ENCODE results near the gene SELENOK.
"Not testable (repeated sequence)": the region's sequence is repeated elsewhere in the genome, so short reads cannot be mapped to it uniquely, and the experiment has no call there.

SELENOK gene

GRCh38 chr3:53891497-53892285, at the start of gene SELENOK:
Gene SELENOK (minus strand): TSS chr3:53891859.
- peak; percentile 98 for DNase-seq (ENCODE audit: low spot score)

DNA sequence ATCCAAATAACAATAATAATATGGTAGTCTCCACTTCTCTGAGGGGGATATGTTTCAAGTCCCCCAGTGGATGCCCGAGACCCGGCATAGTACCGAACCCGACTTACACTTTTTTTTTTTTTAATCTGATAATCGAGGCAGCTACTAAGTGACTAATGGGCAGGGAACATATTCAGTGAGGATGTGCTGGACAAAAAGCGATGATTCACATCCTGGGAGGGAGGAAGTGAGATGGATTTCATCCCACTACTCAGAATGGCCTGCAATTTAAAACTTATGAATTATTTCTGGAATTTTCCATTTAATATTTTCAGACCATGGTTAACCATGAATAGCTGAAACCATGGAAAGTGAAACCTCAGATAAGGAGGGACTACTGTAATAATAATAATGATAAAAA, 49.5 kb upstream of the SELENOK start:
- DNase-seq (ENCODE audit: low spot score), result no peak

DNA sequence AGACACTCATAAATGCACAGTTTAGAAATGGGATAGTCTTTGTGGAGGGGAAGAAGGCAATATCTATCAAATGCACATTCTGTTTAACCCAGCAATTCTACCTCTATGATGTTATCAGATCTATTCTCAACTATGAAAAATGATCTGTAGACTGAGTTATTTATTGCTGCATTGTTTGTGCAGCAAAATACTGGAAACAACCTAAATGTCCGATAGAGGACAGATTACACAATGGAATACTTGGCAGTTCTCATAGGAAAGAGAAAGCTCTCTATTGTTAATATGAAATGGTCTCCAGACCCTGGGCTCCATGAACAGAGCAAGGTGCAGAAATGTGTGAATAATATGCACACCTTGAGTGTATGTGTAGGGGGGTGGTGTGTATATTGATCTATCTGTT, 49.0 kb upstream of the SELENOK start:
- DNase-seq (ENCODE audit: low spot score), result no peak

DNA sequence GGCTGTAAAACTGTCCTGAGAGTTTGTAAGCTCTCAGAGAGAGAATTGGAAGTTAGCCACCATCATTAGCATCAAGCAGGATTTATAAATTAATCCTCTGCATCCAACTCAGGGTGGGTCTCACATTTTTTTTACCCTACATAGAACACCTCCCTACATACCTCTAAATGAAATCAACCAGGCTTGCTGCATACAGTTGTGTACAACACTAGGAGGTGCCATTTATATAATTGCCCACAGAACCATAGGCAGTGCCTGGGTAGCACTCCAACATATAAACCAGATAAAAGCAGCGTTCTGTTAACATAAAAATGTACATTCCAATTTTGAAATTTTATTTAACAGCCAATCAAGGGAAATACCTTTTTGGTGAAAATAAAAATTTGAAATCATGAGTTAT, 48.2 kb upstream of the SELENOK start:
- no peak for DNase-seq (ENCODE audit: low spot score)

DNA sequence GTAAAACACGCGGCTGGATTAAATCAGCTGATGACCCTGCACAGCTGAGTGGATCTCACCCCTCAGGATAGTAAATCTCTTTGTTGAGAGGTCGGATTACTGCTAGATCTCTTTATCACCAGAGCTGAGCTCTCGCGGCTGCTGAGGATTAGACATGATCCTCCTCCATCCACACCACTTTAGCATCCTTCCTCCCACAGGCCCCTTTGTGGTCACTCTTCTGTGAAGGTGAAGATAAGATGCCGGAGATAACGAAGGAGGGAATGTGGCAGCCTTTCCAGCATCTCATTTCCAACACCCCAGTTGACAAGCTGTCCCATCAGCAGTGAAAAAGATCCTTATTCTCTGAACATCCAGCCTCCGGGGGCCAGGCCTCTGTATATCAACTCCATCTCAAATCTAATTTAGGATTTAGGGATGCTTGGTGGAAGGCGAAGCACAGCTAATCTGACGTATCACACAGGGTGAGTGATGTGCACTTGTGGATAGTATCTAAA, 47.5 kb upstream of the SELENOK start:
- no peak for DNase-seq (ENCODE audit: low spot score)

DNA sequence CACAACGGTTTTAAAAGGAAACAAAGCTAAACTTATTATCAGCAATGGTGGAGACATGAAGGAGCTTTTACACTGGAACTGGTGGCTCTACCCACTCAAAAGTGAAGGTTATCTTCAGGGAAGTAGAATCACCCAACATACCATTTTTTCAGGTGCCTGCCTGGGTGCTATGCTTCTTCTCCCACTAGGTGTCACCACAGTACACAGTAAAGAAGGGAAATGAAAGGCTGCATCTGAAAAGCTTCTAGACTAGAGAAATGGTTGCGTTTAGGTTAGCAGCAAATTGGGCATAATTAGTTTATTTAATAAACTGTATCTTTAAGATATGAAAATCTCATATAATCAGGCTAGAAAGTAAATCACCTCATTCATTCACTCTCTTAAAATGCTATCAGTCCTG, 47.0 kb upstream of the SELENOK start:
- peak; percentile 32 for DNase-seq (ENCODE audit: low spot score)

GRCh38 chr3:53936347-53936746, 44.7 kb upstream of the SELENOK start:
- no peak for DNase-seq (ENCODE audit: low spot score)

DNA sequence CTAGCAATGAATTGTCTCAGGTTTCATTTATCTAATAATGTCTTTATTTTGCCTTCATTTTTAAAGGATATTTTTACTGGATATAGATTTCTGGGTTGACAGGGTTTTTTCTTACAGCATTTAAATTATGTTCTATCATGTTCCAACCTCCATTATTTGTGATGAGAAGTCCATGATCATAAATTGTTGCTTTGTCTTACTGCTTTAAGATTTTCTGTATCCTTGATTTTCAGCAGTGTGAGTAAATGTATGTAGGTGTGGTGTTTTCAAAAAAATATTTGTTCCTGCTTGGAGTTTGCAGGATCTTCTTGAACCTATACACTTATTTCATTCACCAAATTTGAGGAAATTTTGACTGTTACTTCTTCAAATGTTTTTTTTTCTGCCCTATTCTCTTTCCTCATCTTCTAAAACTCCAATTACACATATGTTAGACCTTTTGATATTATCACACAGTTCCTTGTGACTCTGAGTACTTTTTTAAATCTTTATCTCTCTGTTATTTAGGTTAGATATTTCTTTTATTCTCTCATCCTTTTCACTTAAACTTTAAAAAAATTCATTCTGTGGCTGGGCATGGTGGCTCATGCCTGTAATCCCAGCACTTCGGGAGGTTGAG, 43.7 kb upstream of the SELENOK start:
- no peak for DNase-seq (ENCODE audit: low spot score)

- not testable (repeated sequence) for DNase-seq (ENCODE audit: low spot score)
Observed at GRCh38 chr3:53927208-53927872, 35.7 kb upstream of the SELENOK start.

DNA sequence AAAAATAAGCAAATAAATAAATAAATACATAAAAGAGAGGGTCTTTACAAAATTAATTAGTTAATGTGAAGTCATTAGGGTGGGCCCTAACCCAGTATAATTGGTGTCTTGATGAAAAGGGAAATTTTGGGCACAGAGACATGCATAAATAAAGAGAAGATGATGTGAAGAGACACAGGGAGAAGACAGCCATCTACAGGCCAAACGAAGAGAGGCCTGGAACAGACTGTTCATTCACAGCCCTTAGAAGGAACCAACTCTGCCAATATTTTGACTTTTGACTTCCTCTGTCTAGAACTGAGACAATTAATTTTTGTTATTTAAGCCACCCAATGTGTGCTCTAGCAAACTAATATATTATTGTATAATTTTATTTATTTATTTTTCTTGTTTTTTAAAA, 29.6 kb upstream of the SELENOK start:
- no peak for DNase-seq (ENCODE audit: low spot score)

GRCh38 chr3:53919741-53920140, 28.1 kb upstream of the SELENOK start:
- no peak for DNase-seq (ENCODE audit: low spot score)

DNA sequence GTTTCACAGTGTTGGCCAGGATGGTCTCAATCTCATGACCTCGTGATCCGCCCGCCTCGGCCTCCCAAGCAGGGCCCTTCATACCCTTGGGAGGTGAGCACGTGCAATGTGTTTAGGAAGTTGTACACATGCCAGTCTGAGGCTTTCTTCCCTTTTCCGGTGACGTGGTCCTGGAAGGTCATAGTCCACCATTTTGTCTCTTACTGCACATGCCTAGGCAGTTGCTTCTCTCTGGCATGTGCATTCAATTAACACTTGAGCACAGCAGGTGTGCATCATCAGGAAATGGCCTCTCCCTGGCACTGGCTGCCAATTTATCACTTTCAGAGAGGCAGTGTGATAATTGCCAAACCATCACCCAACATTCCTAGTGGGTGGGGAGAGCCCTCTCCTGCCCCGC, 21.7 kb upstream of the SELENOK start:
- no peak for DNase-seq (ENCODE audit: low spot score)

DNA sequence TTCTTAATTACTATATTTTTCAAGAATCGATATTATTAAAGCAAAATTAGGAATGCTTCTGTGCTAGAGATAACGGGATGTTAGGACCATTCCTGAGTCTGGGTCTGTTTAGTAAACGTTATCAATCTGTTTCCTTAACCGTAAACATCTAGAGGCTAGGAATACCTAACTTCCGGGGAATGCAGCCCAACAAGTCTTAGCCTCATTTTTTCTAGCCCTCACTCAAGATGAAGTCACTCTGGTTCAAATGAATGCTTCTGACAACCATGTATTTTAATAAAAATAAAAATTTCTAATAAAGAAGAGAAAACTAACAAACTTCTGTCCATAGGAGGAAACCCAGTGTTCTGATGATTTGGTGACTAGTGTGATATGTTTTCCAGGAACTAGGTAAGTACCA, 11.1 kb upstream of the SELENOK start:
- DNase-seq (ENCODE audit: low spot score), result no peak

DNA sequence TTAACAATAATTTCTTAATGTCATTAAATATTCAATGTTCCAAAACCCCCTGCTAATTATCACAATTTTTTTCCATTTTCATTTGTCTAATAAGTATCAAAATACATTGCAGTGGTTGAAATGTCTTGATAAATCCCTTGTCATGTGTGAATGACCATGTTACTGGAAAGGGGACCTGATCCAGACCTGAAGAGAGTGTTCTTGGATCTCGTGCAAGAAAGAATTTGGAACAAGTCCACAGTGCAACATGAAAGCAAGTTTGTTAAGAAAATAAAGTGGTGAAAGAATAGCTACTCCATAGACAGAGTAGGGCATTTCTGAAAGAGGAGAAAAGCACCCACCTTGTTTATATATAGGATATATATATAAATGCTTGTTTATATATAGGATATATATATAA, 10.4 kb upstream of the SELENOK start:
- no peak for DNase-seq (ENCODE audit: low spot score)

DNA sequence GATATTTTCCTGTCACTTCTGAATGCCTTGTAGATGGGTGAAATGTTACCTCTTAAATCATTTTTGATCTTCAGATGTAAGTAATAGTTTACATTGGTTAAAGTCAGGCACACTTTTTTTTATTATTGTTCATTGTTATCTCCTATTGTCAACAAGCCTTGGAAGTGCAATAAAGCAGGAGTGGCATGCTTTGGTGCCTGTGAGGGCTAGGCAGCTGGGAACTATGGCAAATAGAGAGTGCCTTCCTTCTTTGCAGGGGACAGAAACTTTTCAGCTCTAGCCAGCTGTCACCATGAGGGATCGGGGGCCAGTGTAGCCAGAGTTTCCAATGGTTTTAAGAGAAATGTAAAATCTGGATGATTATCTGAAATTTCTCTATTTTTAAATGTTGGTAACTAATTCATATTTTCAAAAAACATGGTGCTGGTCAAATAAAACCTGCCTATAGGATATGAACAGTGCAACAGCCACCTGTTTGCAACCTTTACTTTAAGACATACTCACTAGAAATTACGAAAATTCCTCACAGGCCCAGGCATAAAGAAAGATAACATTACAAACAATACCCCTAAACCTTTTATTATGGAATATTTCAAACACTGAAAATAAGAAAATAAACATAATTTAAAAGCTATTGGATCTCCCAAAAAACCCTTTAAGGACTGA, 9.1 kb upstream of the SELENOK start:
- DNase-seq (ENCODE audit: low spot score), result no peak

- no peak for DNase-seq (ENCODE audit: low spot score)
Observed at GRCh38 chr3:53899750-53900149, 8.1 kb upstream of the SELENOK start.

GRCh38 chr3:53892286-53892637, 603 bp upstream of the SELENOK start:
- DNase-seq (ENCODE audit: low spot score), result no peak

DNA sequence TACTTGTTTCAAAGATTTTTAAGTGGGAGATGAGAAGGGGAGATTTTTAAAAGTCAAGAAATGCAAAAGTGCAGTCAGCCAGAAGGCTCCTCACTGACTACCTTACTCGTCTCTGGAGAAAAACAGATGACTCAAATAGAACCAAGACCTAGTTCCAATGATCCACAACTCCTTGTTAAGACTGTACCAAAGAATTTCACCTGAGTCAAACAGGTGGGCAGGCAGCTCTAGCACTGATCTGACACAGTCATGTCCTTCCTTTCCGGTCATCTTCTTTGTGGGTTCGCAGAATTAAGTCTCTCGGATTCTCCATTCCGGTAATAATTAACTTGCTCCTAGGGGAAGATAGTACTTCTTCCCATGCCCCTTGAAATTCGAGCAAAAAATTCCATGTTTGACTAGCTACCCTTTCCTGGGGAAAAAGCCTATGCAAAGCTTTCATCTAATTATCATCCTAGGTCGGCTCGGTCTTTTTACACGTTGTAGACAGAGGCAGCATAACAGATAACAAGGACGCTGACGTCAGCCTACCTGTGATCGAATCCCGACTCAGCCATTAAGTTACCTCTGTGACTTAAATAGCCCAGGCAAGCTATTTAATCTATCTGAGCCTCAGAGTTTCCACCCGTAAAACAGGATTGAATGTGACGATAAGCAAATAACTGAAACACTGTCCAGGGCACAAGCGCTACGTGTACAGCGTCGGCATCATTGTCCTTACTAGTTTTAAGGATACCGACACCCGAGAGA, 758 bp downstream of the SELENOK start:
- peak; percentile 47 for DNase-seq (ENCODE audit: low spot score)

DNA sequence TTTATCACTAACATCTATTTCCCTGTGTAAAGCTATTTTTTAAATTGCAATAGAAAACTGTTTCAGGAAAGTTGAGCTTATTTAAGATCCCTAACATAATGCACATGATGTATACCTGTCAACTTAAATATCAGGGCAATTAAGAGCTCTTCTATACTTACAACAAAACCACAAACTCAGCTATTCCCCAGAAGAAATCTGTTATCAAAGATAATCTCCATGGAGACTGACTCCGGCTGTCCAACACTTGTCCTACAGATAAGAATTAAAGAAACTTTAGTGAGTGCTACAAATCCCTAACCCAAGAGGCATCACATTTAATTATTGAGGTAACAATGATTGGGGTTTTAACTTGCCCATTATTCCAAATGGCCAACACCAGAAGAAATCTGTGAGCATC, 3.4 kb downstream of the SELENOK start:
- DNase-seq (ENCODE audit: low spot score), result no peak

GRCh38 chr3:53887446-53887845, 4.2 kb downstream of the SELENOK start:
- no peak for DNase-seq (ENCODE audit: low spot score)

DNA sequence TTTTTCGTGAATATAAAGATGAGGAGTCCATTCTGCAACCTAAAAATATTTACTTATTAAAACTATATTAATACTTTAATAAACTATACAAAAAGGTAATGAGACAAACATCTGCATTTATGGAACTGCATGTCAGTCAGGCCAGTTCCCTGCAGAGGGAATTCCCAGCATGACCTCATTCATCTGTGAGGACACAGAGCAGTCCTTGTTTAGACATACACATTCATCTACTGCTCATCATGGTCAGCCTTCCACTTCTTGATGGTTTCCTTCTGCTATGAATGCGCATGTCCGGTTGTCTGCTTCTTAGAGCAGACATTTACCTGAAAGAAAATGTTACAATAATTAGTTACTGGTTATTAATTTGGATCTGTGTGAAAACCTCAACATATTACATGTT, 6.4 kb downstream of the SELENOK start:
- no peak for DNase-seq (ENCODE audit: low spot score)

DNA sequence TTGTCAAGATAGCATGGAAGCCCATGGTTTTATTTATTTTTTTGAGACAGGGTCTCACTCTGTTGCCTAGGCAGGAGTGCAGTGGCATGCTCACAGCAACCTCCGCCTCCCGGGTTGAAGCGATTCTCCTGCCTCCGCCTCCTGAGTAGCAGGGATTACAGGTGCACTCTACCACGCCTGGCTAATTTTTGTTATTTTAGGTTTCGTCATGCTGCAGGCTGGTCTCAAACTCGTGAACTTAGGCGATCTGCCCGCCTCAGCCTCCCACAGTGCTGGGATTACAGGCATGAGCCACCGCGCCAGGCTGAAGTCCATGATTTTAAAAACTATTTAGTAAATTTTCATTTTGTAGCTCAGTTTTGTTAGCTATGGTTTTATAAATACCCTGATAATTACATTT, 7.0 kb downstream of the SELENOK start:
- DNase-seq (ENCODE audit: low spot score), result no peak

All from CD4-positive, alpha-beta T cell treated with Interleukin-15 for 4 hours (primary cell).